Measurements from ENCODE around the gene DGKG. TPM values are rescaled to one million over a fixed set of nuclear protein-coding genes. Genes with fewer than 3 reads are reported as not detected.

DGKG gene
- total RNA-seq, 1 donor: 2.5 TPM

GRCh38 chr3:186259612-186260383, 102.2 kb downstream of the DGKG start:
- no peaks in the 10 kb centered on the region for H3K36me3 ChIP-seq (ENCODE audit: insufficient read depth, low read length)
- no peaks in the 10 kb centered on the region for H3K9me3 ChIP-seq (ENCODE audit: low read depth, low read length)
- H3K4me3 ChIP-seq (ENCODE audit: insufficient read depth, low read length): peak overlapping the region; percentile 54
- no peaks in the 10 kb centered on the region for H3K79me2 ChIP-seq (ENCODE audit: insufficient read depth, low read length)
- no peak overlapping the region for H3K27ac ChIP-seq (ENCODE audit: low read depth, low read length)
- H3K27me3 ChIP-seq (ENCODE audit: insufficient read depth, low read length): no peaks in the 10 kb centered on the region
- H2AFZ ChIP-seq (ENCODE audit: low read length): peak overlapping the region; percentile 71
- DNase-seq (ENCODE audit: insufficient read length, low spot score, missing footprints): peak; percentile 93
- no peaks in the 10 kb centered on the region for H4K20me1 ChIP-seq (ENCODE audit: insufficient read depth, low read length)
- peak overlapping the region; percentile 70 for H3K4me2 ChIP-seq (ENCODE audit: insufficient read depth, low read length)
- TF ChIP-seq CTCF (IDR thresholded peaks at IDR 0.05; ENCODE audit: extremely low read depth, low read depth, low read length): peak; percentile 81
- H3K4me1 ChIP-seq (ENCODE audit: insufficient read depth, low read length): peaks cover 19% of the 10 kb centered on the region

- Histone ChIP-seq H3K27ac (ENCODE audit: low read depth, low read length) (no peak overlapping the region), H3K36me3 (ENCODE audit: insufficient read depth, low read length) (no peaks in the 10 kb centered on the region), H3K4me1 (ENCODE audit: insufficient read depth, low read length) (peaks cover 19% of the 10 kb centered on the region), H2AFZ (ENCODE audit: low read length) (peak overlapping the region; percentile 71), H3K4me3 (ENCODE audit: insufficient read depth, low read length) (no peak overlapping the region), H3K27me3 (ENCODE audit: insufficient read depth, low read length) (no peaks in the 10 kb centered on the region), H3K79me2 (ENCODE audit: insufficient read depth, low read length) (no peaks in the 10 kb centered on the region), H3K4me2 (ENCODE audit: insufficient read depth, low read length) (peak overlapping the region; percentile 70), H4K20me1 (ENCODE audit: insufficient read depth, low read length) (no peaks in the 10 kb centered on the region), H3K9me3 (ENCODE audit: low read depth, low read length) (no peaks in the 10 kb centered on the region)
- TF ChIP-seq CTCF (IDR thresholded peaks at IDR 0.05; ENCODE audit: extremely low read depth, low read depth, low read length): no peak
- DNase-seq (ENCODE audit: insufficient read length, low spot score, missing footprints): no peak
These were observed 103.1 kb downstream of the DGKG start for GRCh38 chr3:186258968-186259367.

GRCh38 chr3:186257866-186258265, 104.2 kb downstream of the DGKG start:
- DNase-seq (ENCODE audit: insufficient read length, low spot score, missing footprints): no peak
- Histone ChIP-seq H3K4me2 (ENCODE audit: insufficient read depth, low read length) (no peak overlapping the region), H3K36me3 (ENCODE audit: insufficient read depth, low read length) (no peaks in the 10 kb centered on the region), H3K9me3 (ENCODE audit: low read depth, low read length) (no peaks in the 10 kb centered on the region), H3K27ac (ENCODE audit: low read depth, low read length) (no peak overlapping the region), H3K4me1 (ENCODE audit: insufficient read depth, low read length) (peaks cover 19% of the 10 kb centered on the region), H3K4me3 (ENCODE audit: insufficient read depth, low read length) (no peak overlapping the region), H3K27me3 (ENCODE audit: insufficient read depth, low read length) (no peaks in the 10 kb centered on the region), H4K20me1 (ENCODE audit: insufficient read depth, low read length) (no peaks in the 10 kb centered on the region), H3K79me2 (ENCODE audit: insufficient read depth, low read length) (no peaks in the 10 kb centered on the region), H2AFZ (ENCODE audit: low read length) (no peak overlapping the region)
- TF ChIP-seq CTCF (IDR thresholded peaks at IDR 0.05; ENCODE audit: extremely low read depth, low read depth, low read length): no peak

GRCh38 chr3:186255703-186256331, 106.2 kb downstream of the DGKG start:
- no peak overlapping the region for H3K4me3 ChIP-seq (ENCODE audit: insufficient read depth, low read length)
- no peak overlapping the region for H2AFZ ChIP-seq (ENCODE audit: low read length)
- H4K20me1 ChIP-seq (ENCODE audit: insufficient read depth, low read length): no peaks in the 10 kb centered on the region
- no peaks in the 10 kb centered on the region for H3K9me3 ChIP-seq (ENCODE audit: low read depth, low read length)
- TF ChIP-seq CTCF (IDR thresholded peaks at IDR 0.05; ENCODE audit: extremely low read depth, low read depth, low read length): peak; percentile 23
- no peaks in the 10 kb centered on the region for H3K79me2 ChIP-seq (ENCODE audit: insufficient read depth, low read length)
- H3K36me3 ChIP-seq (ENCODE audit: insufficient read depth, low read length): no peaks in the 10 kb centered on the region
- peaks cover 3% of the 10 kb centered on the region for H3K27me3 ChIP-seq (ENCODE audit: insufficient read depth, low read length)
- H3K4me2 ChIP-seq (ENCODE audit: insufficient read depth, low read length): no peak overlapping the region
- H3K27ac ChIP-seq (ENCODE audit: low read depth, low read length): no peak overlapping the region
- H3K4me1 ChIP-seq (ENCODE audit: insufficient read depth, low read length): peaks cover 19% of the 10 kb centered on the region
- no peak for DNase-seq (ENCODE audit: insufficient read length, low spot score, missing footprints)

All from osteoblast (primary cell).